Measurements from ENCODE around the gene RAB6D. TPM values are rescaled to one million over a fixed set of nuclear protein-coding genes. Genes with fewer than 3 reads are reported as not detected.
A peak's percentile ranks its signal among the peaks of the same experiment; 100 is the strongest.
"Not testable (repeated sequence)": the region's sequence is repeated elsewhere in the genome, so short reads cannot be mapped to it uniquely, and the experiment has no call there.

The RAB6D gene
- total and polyA plus RNA-seq, 12 donors, result 0.08 to 0.53 (median 0.21) TPM; not detected in 7

DNA sequence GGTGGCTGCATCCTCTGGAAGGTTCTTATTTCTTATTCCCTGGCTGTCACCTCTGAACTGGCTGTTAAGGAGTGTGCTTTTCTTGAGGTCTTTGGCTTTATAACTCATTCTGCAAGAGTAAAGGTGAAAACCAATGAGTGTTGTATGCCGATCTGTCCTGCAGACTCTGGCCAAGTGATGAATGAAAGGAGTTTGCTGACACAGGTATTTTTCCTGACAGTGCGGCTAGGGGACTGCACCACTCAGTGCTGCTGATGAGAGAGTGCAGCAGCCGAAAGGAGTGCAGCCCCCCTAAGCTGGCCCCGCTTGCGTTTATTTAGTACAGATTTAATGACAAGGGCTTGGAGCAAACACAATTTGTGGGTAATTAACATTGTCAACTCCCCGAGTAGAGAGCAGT is 41.8 kb downstream of the RAB6D start:
- intact Hi-C loops (cut with DNase I), result no loop called here
- TF ChIP-seq POLR2A (IDR thresholded peaks at IDR 0.05), result no peak
- TF ChIP-seq, protein P1, sequence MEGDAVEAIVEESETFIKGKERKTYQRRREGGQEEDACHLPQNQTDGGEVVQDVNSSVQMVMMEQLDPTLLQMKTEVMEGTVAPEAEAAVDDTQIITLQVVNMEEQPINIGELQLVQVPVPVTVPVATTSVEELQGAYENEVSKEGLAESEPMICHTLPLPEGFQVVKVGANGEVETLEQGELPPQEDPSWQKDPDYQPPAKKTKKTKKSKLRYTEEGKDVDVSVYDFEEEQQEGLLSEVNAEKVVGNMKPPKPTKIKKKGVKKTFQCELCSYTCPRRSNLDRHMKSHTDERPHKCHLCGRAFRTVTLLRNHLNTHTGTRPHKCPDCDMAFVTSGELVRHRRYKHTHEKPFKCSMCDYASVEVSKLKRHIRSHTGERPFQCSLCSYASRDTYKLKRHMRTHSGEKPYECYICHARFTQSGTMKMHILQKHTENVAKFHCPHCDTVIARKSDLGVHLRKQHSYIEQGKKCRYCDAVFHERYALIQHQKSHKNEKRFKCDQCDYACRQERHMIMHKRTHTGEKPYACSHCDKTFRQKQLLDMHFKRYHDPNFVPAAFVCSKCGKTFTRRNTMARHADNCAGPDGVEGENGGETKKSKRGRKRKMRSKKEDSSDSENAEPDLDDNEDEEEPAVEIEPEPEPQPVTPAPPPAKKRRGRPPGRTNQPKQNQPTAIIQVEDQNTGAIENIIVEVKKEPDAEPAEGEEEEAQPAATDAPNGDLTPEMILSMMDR (IDR thresholded peaks at IDR 0.05), result no peak
- Histone ChIP-seq H3K27ac (no peak overlapping the region), H3K4me3 (no peak overlapping the region), H3K27me3 (no peaks in the 10 kb centered on the region), H3K36me3 (replicated peaks in 1 of 2) (no peaks in the 10 kb centered on the region), H3K9me3 (replicated peaks in 1 of 3) (no peaks in the 10 kb centered on the region), H3K4me1 (replicated peaks in 1 of 2) (no peaks in the 10 kb centered on the region)
- DNase-seq, result no peak
- WGBS, 4 donors, result 68 to 77% (median 74%) methylated on average over 6 of the region's 6 CpGs

DNA sequence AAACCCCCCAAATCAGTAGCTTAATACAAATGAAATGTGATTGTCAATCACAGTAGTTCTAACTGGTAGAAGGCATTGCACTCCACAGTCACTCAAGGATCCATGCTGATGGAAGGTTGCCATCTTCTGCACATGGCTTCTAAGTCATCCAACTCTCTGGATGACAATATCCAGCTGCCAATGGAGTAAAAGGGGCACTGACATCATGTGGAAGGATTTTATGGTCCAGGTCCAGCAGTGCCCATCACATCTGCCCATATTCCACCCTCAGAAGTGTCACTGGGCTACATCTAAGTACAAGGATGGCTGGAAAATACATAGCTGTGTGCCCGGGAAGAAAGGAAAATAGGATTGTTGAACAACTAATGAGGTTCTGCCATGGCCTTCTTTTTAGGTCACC is 42.6 kb downstream of the RAB6D start:
- WGBS, 4 donors, result 83 to 88% (median 85%) methylated on average over 1 of the region's 1 CpG
- H3K9me3 ChIP-seq (replicated peaks in 1 of 3); H3K36me3 ChIP-seq (replicated peaks in 1 of 2); H3K27ac ChIP-seq; H3K4me3 ChIP-seq; H3K27me3 ChIP-seq; H3K4me1 ChIP-seq (replicated peaks in 1 of 2); DNase-seq; intact Hi-C loops (cut with DNase I): not testable (repeated sequence)

DNA sequence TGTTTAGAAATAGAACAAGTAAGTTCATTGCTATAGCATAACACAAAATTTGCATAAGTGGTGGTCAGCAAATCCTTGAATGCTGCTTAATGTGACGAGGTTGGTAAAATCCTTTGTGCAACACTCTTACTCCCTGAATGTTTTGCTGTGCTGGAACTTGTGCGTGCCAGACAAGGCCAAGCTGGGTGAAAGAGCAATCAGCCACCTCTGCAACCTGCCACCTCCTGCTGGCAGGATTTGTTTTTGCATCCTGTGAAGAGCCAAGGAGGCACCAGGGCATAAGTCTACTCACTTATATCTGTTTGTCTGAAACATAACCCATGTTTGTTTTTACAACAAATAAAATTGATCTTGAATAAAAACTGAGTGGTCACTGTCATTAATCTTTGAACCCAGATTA is 53.0 kb downstream of the RAB6D start:
- H3K36me3 ChIP-seq (replicated peaks in 1 of 2); intact Hi-C loops (cut with DNase I); H3K27me3 ChIP-seq; H3K27ac ChIP-seq; H3K4me1 ChIP-seq (replicated peaks in 1 of 2); H3K4me3 ChIP-seq; H3K9me3 ChIP-seq (replicated peaks in 1 of 3): not testable (repeated sequence)
- TF ChIP-seq, protein P1 (IDR thresholded peaks at IDR 0.05), result peak in 2 of 6 experiments; percentile 8
- WGBS, 4 donors, result 62 to 76% (median 72%) methylated on average over 2 of the region's 2 CpGs
- DNase-seq, result peak in 1 of 7 donors; percentile 10

Other genes starting within 250 kb of the RAB6D start
- under 1 TPM in 4 of 9 donors, not detected in 5; 0.11 to 0.17 (median 0.15) TPM for gene POTEE, start 154.6 kb downstream of the RAB6D start, total RNA-seq
- gene POTEE, start 154.6 kb downstream of the RAB6D start, polyA plus RNA-seq, result under 1 TPM in 1 of 3 donors, not detected in 2; 0.04 TPM
- not detected for gene TUBA3D, start 112.0 kb upstream of the RAB6D start, total RNA-seq
- gene TUBA3D, start 112.0 kb upstream of the RAB6D start, polyA plus RNA-seq, result under 1 TPM in 1 of 3 donors, not detected in 2; 0.10 TPM
- 100 to 1,000 TPM in 6 of 9 donors, 10 to 100 TPM in 3; 68.8 to 226 (median 123) TPM for gene MZT2A, start 128.2 kb upstream of the RAB6D start, total RNA-seq
- 100 to 1,000 TPM in 2 of 3 donors, 10 to 100 TPM in 1; 12.4 to 184 (median 182) TPM for gene MZT2A, start 128.2 kb upstream of the RAB6D start, polyA plus RNA-seq
- gene CCDC74A, start 163.7 kb upstream of the RAB6D start, total RNA-seq, result 10 to 100 TPM in 8 of 9 donors, 1 to 10 TPM in 1; 8.4 to 77.1 (median 32.2) TPM
- 10 to 100 TPM; 13.9 to 74.4 (median 58.3) TPM for gene CCDC74A, start 163.7 kb upstream of the RAB6D start, polyA plus RNA-seq

Measured in adrenal gland (tissue), 12 donors.